Liver (tissue), 1 donor: ENCODE measurements around the gene LTK.

Source experiments
- TAF1 ChIP-seq: conservative IDR thresholded peaks from 2 replicates; pipeline ENCODE4 v1.6.1; 2016; ENCODE audit warnings: antibody characterized with exemption, mild to moderate bottlenecking
- TF ChIP-seq, protein P1 (sequence below): IDR thresholded peaks from 2 replicates; pipeline ENCODE4 v1.6.1; 2016; ENCODE audit warnings: antibody characterized with exemption
- donor health status: healthy.

DNA sequence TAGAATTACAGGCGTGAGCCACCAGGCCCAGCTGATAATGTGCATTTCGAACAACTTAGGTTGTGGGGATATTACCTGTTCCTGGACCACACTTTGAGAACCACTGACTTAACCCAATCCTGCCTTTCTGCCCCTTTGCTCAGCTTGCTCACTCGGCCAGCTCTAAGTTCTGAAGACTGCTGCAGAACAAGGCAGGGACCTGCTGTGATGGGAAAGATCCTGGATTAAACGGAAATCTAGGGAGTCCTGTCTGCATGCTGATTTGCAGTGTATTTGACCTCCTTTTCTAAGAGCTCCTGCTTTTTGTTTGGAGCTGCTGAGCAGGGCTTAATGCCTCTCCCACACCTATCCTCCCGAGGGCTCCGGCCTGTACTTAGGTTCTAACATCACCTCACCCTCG lies 2.9 kb downstream of the LTK start:
- TF ChIP-seq, protein P1, sequence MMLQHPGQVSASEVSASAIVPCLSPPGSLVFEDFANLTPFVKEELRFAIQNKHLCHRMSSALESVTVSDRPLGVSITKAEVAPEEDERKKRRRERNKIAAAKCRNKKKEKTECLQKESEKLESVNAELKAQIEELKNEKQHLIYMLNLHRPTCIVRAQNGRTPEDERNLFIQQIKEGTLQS: no peak
- TF ChIP-seq TAF1: no peak
